ENCODE measurements around the gene NUP62.
A peak's percentile ranks its signal among the peaks of the same experiment; 100 is the strongest.

The NUP62 gene

DNA sequence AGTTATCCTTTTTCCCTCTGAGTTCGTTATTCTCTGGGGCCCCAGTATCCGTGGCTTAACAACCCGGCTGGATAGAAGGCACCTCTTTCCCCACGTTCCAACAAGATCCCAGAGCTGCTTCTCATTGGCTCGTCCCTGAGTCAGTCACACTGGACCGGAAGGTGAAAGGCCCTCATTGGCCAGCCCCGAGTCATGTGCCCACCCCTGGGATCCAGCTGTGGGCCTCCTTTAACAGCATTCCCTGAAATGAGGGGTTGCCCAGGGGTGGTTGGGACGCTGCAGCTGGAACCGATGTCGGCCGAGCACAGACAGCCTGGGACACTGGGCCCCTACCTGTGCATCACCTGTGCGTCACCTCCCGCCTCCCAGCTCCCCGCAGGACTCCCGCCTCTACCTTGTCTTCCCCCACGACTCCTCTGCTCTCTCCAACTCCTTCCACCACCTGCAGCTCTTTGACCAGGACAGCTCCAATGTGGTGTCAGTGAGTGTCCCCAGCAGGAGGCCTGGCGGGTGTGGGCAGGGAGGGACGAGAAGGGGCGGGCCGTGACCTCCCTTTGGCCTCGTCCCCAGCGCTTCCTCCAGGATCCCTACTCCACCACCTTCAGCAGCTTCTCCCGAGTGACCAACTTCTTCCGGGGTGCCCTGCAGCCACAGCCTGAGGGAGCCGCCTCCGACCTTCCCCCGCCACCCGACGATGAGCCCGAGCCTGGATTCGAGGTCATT, 47.5 kb downstream of the NUP62 start:
- DNase-seq (ENCODE audit: low spot score), result no peak
- no peak overlapping the region for H3K27ac ChIP-seq
- TF ChIP-seq, protein P1, sequence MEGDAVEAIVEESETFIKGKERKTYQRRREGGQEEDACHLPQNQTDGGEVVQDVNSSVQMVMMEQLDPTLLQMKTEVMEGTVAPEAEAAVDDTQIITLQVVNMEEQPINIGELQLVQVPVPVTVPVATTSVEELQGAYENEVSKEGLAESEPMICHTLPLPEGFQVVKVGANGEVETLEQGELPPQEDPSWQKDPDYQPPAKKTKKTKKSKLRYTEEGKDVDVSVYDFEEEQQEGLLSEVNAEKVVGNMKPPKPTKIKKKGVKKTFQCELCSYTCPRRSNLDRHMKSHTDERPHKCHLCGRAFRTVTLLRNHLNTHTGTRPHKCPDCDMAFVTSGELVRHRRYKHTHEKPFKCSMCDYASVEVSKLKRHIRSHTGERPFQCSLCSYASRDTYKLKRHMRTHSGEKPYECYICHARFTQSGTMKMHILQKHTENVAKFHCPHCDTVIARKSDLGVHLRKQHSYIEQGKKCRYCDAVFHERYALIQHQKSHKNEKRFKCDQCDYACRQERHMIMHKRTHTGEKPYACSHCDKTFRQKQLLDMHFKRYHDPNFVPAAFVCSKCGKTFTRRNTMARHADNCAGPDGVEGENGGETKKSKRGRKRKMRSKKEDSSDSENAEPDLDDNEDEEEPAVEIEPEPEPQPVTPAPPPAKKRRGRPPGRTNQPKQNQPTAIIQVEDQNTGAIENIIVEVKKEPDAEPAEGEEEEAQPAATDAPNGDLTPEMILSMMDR (IDR thresholded peaks at IDR 0.05), result no peak

DNA sequence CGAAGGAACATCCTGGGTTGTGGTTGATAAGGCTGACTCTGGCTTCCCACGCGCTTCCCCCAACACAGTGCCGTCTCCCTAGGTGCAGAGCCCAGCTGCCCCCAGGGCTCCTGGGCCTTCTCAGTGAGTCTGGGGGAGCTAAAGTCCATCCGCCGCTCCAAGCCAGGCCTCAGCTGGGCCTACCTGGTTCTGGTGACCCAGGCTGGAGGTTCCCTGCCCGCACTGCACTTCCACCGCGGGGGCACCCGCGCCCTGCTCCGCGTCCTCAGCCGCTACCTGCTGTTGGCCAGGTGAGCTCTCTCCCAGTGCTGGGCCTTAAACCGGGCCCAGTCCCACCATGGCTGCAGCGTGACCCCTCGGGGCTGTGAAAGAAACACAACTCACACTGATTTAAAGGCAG, 48.1 kb downstream of the NUP62 start:
- DNase-seq (ENCODE audit: low spot score), result no peak
- TF ChIP-seq, protein P1 (IDR thresholded peaks at IDR 0.05), result no peak
- Histone ChIP-seq H3K4me3 (no peak overlapping the region), H3K27ac (no peak overlapping the region)

More for the DNA sequence above, 47.5 kb downstream of the NUP62 start:
- H3K4me3 ChIP-seq, result no peak overlapping the region

DNA sequence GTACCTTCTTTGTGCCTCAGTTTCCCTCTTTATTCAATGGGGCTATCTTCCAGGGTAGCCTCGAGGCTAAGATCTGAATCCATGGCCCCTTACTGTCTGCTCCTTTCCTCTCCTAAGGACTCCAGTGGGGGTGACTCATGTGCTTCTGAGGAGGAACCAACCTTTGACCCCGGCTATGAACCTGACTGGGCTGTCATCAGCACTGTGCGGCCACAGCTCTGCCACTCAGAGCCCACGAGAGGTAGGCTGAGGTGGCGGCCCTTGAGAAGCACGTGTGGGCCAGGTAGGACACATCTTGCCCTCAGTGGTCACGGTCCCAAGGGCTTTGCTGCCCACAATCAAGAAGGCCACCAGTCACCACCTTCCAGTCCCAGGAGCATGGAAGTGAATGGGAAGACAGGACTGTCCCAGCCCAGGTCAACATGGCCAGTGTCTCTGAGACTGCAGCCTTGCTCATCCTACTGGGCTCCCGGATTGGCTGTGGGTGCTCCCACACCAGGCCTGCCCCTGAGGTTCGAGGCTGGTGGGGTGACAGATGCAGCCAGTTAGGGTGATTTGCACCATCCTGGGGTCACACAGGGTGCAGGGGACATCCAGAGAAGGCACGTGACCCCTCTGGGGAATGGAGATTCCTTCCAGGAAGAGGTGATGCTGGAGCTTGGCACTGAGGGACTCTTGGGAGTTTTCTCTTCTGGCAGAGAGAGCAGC, 49.0 kb downstream of the NUP62 start:
- TF ChIP-seq, protein P1 (IDR thresholded peaks at IDR 0.05), result no peak
- Histone ChIP-seq H3K27ac (no peak overlapping the region), H3K4me3 (no peak overlapping the region)
- DNase-seq (ENCODE audit: low spot score), result no peak

DNA sequence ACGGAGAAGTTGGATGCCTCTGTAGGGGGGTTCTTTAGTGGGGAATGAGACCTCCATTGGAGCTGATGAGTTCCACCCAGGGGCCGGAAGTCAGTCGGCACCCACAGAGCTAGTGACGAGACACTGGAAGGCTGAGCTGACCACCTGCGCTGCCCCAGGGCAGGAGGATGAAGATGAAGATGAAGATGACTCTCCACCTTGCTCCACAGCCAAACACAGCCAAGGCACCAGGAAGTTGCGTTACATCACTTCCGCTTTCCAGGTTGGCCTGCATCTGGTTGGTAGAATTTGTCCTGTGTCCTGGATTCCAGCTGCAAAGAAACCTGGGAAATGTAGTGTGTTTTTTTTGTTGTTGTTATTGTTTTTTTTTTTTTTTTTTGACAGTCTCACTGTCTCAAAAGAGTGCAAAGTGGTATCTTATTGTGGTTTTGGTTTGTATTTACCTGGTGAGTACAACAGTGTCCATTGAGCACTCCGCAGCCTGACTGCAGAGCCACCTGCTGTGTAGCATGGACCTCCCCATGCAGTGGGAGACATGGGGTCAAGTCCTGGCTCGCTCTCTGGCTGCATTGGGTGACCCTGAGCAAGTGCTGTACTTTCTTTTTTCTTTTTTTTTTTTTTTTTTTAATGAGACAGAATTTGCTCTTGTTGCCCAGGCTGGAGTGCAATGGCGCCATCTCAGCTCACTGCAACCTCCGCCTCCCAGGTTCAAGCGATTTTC, 49.9 kb downstream of the NUP62 start:
- Histone ChIP-seq H3K27ac (no peak overlapping the region), H3K4me3 (no peak overlapping the region)
- TF ChIP-seq, protein P1 (IDR thresholded peaks at IDR 0.05), result no peak
- no peak for DNase-seq (ENCODE audit: low spot score)

DNA sequence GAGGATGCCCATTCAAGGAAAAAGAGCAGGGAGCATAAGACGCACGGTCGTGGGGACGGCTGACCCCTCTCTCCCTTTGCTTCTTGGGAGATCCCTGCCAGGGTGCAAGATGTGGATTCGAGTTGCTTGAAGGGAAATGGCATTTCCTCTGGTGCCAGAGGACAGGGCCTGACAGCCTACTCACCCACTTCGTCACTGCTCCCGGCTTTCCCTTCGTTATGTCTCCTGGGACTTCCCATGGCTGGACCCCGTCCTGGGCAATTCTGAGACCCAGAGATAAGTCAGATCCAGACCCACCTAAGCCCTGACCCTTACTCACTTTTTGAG, 50.6 kb downstream of the NUP62 start:
- H3K27ac ChIP-seq, result peak overlapping the region; percentile 99 to 100
- TF ChIP-seq, protein P1 (IDR thresholded peaks at IDR 0.05), result no peak
- no peak for DNase-seq (ENCODE audit: low spot score)
- peak overlapping the region; percentile 94 for H3K4me3 ChIP-seq

DNA sequence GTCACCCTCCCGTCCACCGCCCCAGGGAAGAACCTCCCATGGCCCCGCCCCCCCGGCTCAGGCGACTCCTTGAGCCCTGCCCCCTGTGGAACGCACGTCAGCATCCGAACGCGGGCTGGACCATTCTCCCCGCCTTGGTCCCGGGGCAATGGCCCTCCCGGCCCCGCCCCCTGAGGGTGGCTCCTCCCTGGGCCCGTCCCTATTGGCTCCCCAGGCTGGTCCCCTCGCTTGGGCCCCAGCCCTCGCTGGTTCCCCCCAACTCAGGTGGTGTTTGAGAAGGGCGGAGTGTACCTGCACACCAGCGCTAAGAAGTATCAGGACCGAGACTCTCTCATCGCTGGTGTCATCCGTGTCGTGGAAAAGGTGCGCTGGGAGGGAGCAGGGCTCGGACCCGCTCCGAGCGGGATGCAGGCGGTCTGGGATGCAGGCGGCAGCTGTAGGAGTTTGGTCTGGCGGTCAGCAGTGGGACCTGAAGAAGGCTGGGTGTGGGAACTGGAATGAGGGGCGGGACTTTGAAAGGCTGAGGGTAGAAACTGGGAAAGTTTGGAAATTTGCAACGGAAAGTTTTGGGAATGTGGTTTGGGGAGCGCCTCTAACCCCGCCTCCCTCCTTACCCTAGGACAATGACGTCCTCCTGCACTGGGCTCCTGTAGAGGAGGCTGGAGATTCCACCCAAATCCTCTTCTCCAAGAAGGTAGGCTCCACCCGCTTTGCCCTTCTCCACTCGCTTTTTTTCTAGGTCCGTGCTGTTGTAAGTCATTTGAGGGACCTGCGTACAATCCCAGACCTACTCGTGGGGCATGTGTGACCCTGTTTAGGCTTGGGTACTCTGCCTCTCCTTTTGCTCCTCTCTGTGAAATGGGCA, 51.2 kb downstream of the NUP62 start:
- H3K27ac ChIP-seq, result peak overlapping the region; percentile 99 to 100
- TF ChIP-seq, protein P1 (IDR thresholded peaks at IDR 0.05), result no peak
- peak; percentile 99 for DNase-seq (ENCODE audit: low spot score)
- peak overlapping the region; percentile 94 for H3K4me3 ChIP-seq
